Measurements from ENCODE around the gene DNHD1. TPM values are rescaled to one million over a fixed set of nuclear protein-coding genes. Genes with fewer than 3 reads are reported as not detected.

Gene DNHD1
- total and polyA plus RNA-seq, 2 of the 13 experiments (the other 11 are each of a cell fraction or from before 2014, with no cell fraction given) = 2.7 to 9.3 TPM

- no peaks in the 10 kb centered on the region for H3K9me3 ChIP-seq (ENCODE audit: low read length)
- H3K4me3 ChIP-seq (replicated peaks in 1 of 3; ENCODE audit: insufficient read depth in 1 of 3, low read depth in 2 of 3, low read length in 3 of 3) = no peak overlapping the region
- H3K27me3 ChIP-seq (ENCODE audit: control insufficient read depth in 1 of 2, insufficient read depth in 2 of 2, low read length in 2 of 2) = peaks cover 0 to under 1% of the 10 kb centered on the region in 2 experiments; a peak in 1 of 5 replicates
- no peaks in the 10 kb centered on the region for H4K20me1 ChIP-seq (ENCODE audit: insufficient read depth, low read length)
- peaks cover 7% of the 10 kb centered on the region for H3K79me2 ChIP-seq (ENCODE audit: insufficient read depth, low read length)
- ChIA-PET POLR2A (no interaction called here), CTCF (ENCODE audit: low intra/inter-chr PET ratio, low total read pairs) (no interaction called here)
- no peak for DNase-seq (ENCODE audit: low spot score)
- no peak overlapping the region for H3K9ac ChIP-seq (ENCODE audit: insufficient read depth, low read depth, low read length)
- no peak overlapping the region for H3K27ac ChIP-seq (ENCODE audit: extremely low read length, insufficient read depth, low read length)
- in situ Hi-C loops (cut with HindIII; ENCODE audit: extremely low pct_ligation_motif_present, low pct_unique_long_range_greater_than_20kb) (no loop called here), intact Hi-C loops (cut with micrococcal nuclease; ENCODE audit: unreplicated experiment) (no loop called here)
- TF ChIP-seq MXD4 (CRISPR knock-in tag; IDR thresholded peaks at IDR 0.05) = no peak
- ATAC-seq = no peak
- H3K36me3 ChIP-seq (replicated peaks in 1 of 2; ENCODE audit: control insufficient read depth in 1 of 2, insufficient read depth in 2 of 2, low read length in 2 of 2) = peaks cover 8 to 24% of the 10 kb centered on the region in 2 experiments; a peak in 4 of 5 replicates
- no peak overlapping the region for H2AFZ ChIP-seq (ENCODE audit: low read length)
- no TSS peak for BruUV-seq (replicated peaks)
- 100% methylated on average over 2 of the region's 5 CpGs for WGBS (ENCODE audit: low lambda C conversion rate)
- no peak overlapping the region for H3K4me2 ChIP-seq (ENCODE audit: low read depth, low read length)
- H3K4me1 ChIP-seq (ENCODE audit: insufficient read depth, low read length) = peaks cover 42% of the 10 kb centered on the region
- FAIRE-seq = no peak
Measured at GRCh38 chr11:6615046-6615445, 118.0 kb downstream of the DNHD1 start.

- Histone ChIP-seq H3K27me3 (ENCODE audit: control insufficient read depth in 1 of 2, insufficient read depth in 2 of 2, low read length in 2 of 2) (peaks cover 0 to 9% of the 10 kb centered on the region in 2 experiments; a peak in 2 of 5 replicates), H3K9ac (ENCODE audit: insufficient read depth, low read depth, low read length) (no peak overlapping the region), H3K9me3 (ENCODE audit: low read length) (no peaks in the 10 kb centered on the region), H3K79me2 (ENCODE audit: insufficient read depth, low read length) (peaks cover 7% of the 10 kb centered on the region), H3K36me3 (replicated peaks in 1 of 2; ENCODE audit: control insufficient read depth in 1 of 2, insufficient read depth in 2 of 2, low read length in 2 of 2) (peaks cover 2 to 16% of the 10 kb centered on the region in 2 experiments; a peak in 3 of 5 replicates), H3K4me3 (replicated peaks in 1 of 3; ENCODE audit: insufficient read depth in 1 of 3, low read depth in 2 of 3, low read length in 3 of 3) (no peak overlapping the region), H3K4me2 (ENCODE audit: low read depth, low read length) (no peak overlapping the region), H2AFZ (ENCODE audit: low read length) (no peak overlapping the region), H4K20me1 (ENCODE audit: insufficient read depth, low read length) (no peaks in the 10 kb centered on the region), H3K27ac (ENCODE audit: extremely low read length, insufficient read depth, low read length) (no peak overlapping the region), H3K4me1 (ENCODE audit: insufficient read depth, low read length) (peaks cover 39% of the 10 kb centered on the region)
- DNase-seq (ENCODE audit: low spot score) = no peak
- intact Hi-C loops (cut with micrococcal nuclease; ENCODE audit: unreplicated experiment) (no loop called here), in situ Hi-C loops (cut with HindIII; ENCODE audit: extremely low pct_ligation_motif_present, low pct_unique_long_range_greater_than_20kb) (no loop called here)
- WGBS (ENCODE audit: low lambda C conversion rate) = 97% methylated on average over 8 of the region's 9 CpGs
- ATAC-seq = no peak
- ChIA-PET POLR2A (no interaction called here), CTCF (ENCODE audit: low intra/inter-chr PET ratio, low total read pairs) (no interaction called here)
- FAIRE-seq = no peak
- no peak for TF ChIP-seq ZNF230 (CRISPR knock-in tag; IDR thresholded peaks at IDR 0.05)
- TF ChIP-seq ZC3H13 (CRISPR knock-in tag; IDR thresholded peaks at IDR 0.05) = no peak
- no peak for TF ChIP-seq ZNF780A (CRISPR knock-in tag; IDR thresholded peaks at IDR 0.05)
- no peak for TF ChIP-seq EZH2 (conservative IDR thresholded peaks at IDR 0.05; ENCODE audit: low read depth, low read length)
- no peak for TF ChIP-seq ZNF777 (CRISPR knock-in tag; IDR thresholded peaks at IDR 0.05)
- TF ChIP-seq ZNF781 (CRISPR knock-in tag; IDR thresholded peaks at IDR 0.05; ENCODE audit: borderline replicate concordance, not compliant biosample characterization) = no peak
- no peak for TF ChIP-seq PRPF4 (IDR thresholded peaks at IDR 0.05; ENCODE audit: low read depth, low read length, poor library complexity, severe bottlenecking)
- no peak for TF ChIP-seq ZNF432 (CRISPR knock-in tag; IDR thresholded peaks at IDR 0.05; ENCODE audit: borderline replicate concordance)
- no peak for TF ChIP-seq CHD4 (IDR thresholded peaks at IDR 0.05; ENCODE audit: borderline replicate concordance, low read length)
- TF ChIP-seq ZFP37 (CRISPR knock-in tag; IDR thresholded peaks at IDR 0.05; ENCODE audit: borderline replicate concordance) = no peak
- no TSS peak for BruUV-seq (replicated peaks)
Measured at GRCh38 chr11:6615882-6616585, 119.0 kb downstream of the DNHD1 start.

All from HepG2 (cell line).